Measurements from ENCODE around the gene HOXB9. TPM values are rescaled to one million over a fixed set of nuclear protein-coding genes. Genes with fewer than 3 reads are reported as not detected.
A peak's percentile ranks its signal among the peaks of the same experiment; 100 is the strongest.

HOXB9 gene
- total and polyA plus RNA-seq, 10 of the 15 experiments (the other 5 are each of a cell fraction or from before 2014, with no cell fraction given): 0.01 to 0.49 (median 0.09) TPM; not detected in 5

- Histone ChIP-seq H3K9ac (ENCODE audit: control insufficient read depth, insufficient read depth, low read length) (no peak overlapping the region), H3K27me3 (replicated peaks in 1 of 2; ENCODE audit: control insufficient read depth in 2 of 2, insufficient read depth in 2 of 2, low read length in 1 of 2) (peaks cover 8 to 13% of the 10 kb centered on the region in 2 experiments), H3K27ac (ENCODE audit: control insufficient read depth, insufficient read depth) (no peak overlapping the region), H3K4me1 (ENCODE audit: control insufficient read depth, insufficient read depth, low read length) (peaks cover 17% of the 10 kb centered on the region), H3K9me3 (replicated peaks; ENCODE audit: control insufficient read depth, insufficient read depth, low read length) (no peaks in the 10 kb centered on the region), H3K4me3 (no peak overlapping the region), H2AFZ (ENCODE audit: control insufficient read depth, low read depth, low read length) (no peak overlapping the region), H3K4me2 (ENCODE audit: control insufficient read depth, insufficient read depth) (peak overlapping the region; percentile 54; the same call in 1 of the 2 replicates), H3K36me3 (ENCODE audit: control insufficient read depth in 2 of 2, insufficient read depth in 2 of 2, low read length in 1 of 2) (no peaks in the 10 kb centered on the region; a peak in 1 of 4 replicates), H4K20me1 (ENCODE audit: control insufficient read depth, insufficient read depth) (no peaks in the 10 kb centered on the region), H3K79me2 (ENCODE audit: control insufficient read depth, insufficient read depth, low read length) (no peaks in the 10 kb centered on the region)
- BruUV-seq (replicated peaks): no TSS peak
- POLR2A ChIA-PET: interaction anchor here (0.6 kb wide), 1 partner anchor 694 kb away, joined by 6 read pairs; no protein-coding TSS in a partner anchor
- CTCF ChIA-PET: interaction anchor here (0.9 to 1.5 kb wide), 5 partner anchors 9 to 46 kb away, joined by 3 to 6 read pairs (median 3); no protein-coding TSS in a partner anchor
- 38% methylated on average over 7 of the region's 7 CpGs for WGBS (ENCODE audit: insufficient coverage, insufficient replicate concordance, low lambda C conversion rate, missing lambda C conversion rate)
- TF ChIP-seq RFX5 (IDR thresholded peaks at IDR 0.05; ENCODE audit: low read depth, low read length) (no peak), YY1 (IDR thresholded peaks at IDR 0.05; ENCODE audit: low read depth, low read length) (peak; percentile 47; the same call in 1 of the 2 replicates)
- FAIRE-seq (no peak), DNase-seq (ENCODE audit: low read depth, low spot score) (no peak), ATAC-seq (no peak)
- in situ Hi-C loops (cut with MboI) (no loop called here), intact Hi-C loops (cut with micrococcal nuclease; ENCODE audit: unreplicated experiment) (no loop called here)
- SMC1A ChIA-PET (ENCODE audit: uncharacterized antibody, unreplicated experiment): interaction anchor here (0.7 to 1.4 kb wide), 4 partner anchors 22 to 246 kb away, joined by 3 to 4 read pairs (median 3); no protein-coding TSS in a partner anchor
- RAD21 ChIA-PET (ENCODE audit: unreplicated experiment): no interaction called here
Observed at GRCh38 chr17:48632579-48633265, 6.6 kb upstream of the HOXB9 start.

DNA sequence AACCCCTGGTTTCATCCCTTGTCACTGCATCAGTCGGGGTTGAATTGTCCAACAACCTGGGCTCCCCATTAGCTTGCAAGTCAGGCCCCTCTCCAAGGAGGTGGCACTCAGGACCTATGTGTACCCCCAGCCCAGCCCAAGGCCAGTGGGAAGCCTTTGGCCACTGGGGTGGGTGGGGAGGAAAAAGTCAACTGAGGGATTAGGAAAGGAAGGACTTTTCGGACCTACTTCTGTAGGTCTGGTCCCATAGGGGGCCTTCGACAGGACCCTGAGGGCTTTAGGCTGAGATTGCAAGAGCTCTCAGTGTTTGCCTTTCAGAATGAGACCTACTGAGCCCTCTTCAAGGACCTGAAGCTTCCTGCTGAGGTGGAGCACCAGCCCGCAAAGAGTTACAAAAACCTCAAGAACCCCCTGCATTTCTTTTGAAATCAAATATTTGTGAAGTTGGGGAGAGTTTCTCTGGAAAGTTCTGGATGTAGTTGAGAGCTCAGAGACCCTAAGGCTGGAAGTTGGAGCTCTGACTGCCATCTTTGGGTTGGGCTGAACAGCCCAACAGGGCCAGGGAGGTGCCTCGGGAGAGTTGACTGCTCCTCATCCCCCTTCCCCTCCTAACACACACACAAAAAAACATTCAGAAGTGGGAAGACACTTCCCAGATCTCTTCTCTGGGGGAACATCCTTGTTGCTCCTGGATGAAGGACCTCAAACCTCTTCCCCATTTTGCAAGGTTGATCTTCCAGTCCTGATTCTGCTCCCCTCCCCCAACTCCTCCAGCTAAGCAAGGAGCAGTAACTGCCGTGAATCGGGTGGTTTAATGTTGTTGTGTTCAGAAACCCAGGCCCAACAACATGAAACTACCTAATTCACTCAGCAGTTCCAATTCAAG, 5.8 kb upstream of the HOXB9 start:
- no peak overlapping the region for H2AFZ ChIP-seq (ENCODE audit: control insufficient read depth, low read depth, low read length)
- no peak overlapping the region for H3K9ac ChIP-seq (ENCODE audit: control insufficient read depth, insufficient read depth, low read length)
- peaks cover 15 to 20% of the 10 kb centered on the region in 2 experiments for H3K27me3 ChIP-seq (replicated peaks in 1 of 2; ENCODE audit: control insufficient read depth in 2 of 2, insufficient read depth in 2 of 2, low read length in 1 of 2)
- ChIA-PET SMC1A (ENCODE audit: uncharacterized antibody, unreplicated experiment) (interaction anchor here (0.7 to 1.4 kb wide), 4 partner anchors 23 to 247 kb away, joined by 3 to 4 read pairs (median 3); no protein-coding TSS in a partner anchor), POLR2A (interaction anchor here (0.6 kb wide), 2 partner anchors 20 to 693 kb away, joined by 3 to 6 read pairs; no protein-coding TSS in a partner anchor), CTCF (interaction anchor here (0.9 to 1.5 kb wide), 4 partner anchors 8 to 47 kb away, joined by 3 to 6 read pairs (median 3); no protein-coding TSS in a partner anchor), RAD21 (ENCODE audit: unreplicated experiment) (interaction anchor here (0.6 to 1.2 kb wide), 2 partner anchors 144 to 503 kb away, joined by 3 read pairs; no protein-coding TSS in a partner anchor)
- peak overlapping the region; percentile 46 for H3K4me2 ChIP-seq (ENCODE audit: control insufficient read depth, insufficient read depth)
- no TSS peak for BruUV-seq (replicated peaks)
- no peak overlapping the region for H3K4me3 ChIP-seq
- no peaks in the 10 kb centered on the region for H3K79me2 ChIP-seq (ENCODE audit: control insufficient read depth, insufficient read depth, low read length)
- H3K9me3 ChIP-seq (replicated peaks; ENCODE audit: control insufficient read depth, insufficient read depth, low read length): no peaks in the 10 kb centered on the region
- FAIRE-seq (peak; percentile 35), DNase-seq (ENCODE audit: low read depth, low spot score) (no peak), ATAC-seq (peak; percentile 75)
- no peaks in the 10 kb centered on the region for H4K20me1 ChIP-seq (ENCODE audit: control insufficient read depth, insufficient read depth)
- peaks cover 17% of the 10 kb centered on the region for H3K4me1 ChIP-seq (ENCODE audit: control insufficient read depth, insufficient read depth, low read length)
- no peak overlapping the region for H3K27ac ChIP-seq (ENCODE audit: control insufficient read depth, insufficient read depth)
- intact Hi-C loops (cut with micrococcal nuclease; ENCODE audit: unreplicated experiment) (no loop called here), in situ Hi-C loops (cut with MboI) (no loop called here)
- H3K36me3 ChIP-seq (ENCODE audit: control insufficient read depth in 2 of 2, insufficient read depth in 2 of 2, low read length in 1 of 2): no peaks in the 10 kb centered on the region; a peak in 1 of 4 replicates
- 43% methylated on average over 7 of the region's 7 CpGs for WGBS (ENCODE audit: insufficient coverage, insufficient replicate concordance, low lambda C conversion rate, missing lambda C conversion rate)
- TF ChIP-seq IKZF2 (IDR thresholded peaks at IDR 0.05) (peak; percentile 21 to 28; a peak in 2 of 4 replicates), PAX5 (IDR thresholded peaks at IDR 0.05; ENCODE audit: borderline replicate concordance, low read depth, low read length) (peak; percentile 28; the same call in 1 of the 2 replicates), IRF4 (IDR thresholded peaks at IDR 0.05; ENCODE audit: low read depth, low read length) (peak; percentile 91), TBL1XR1 (IDR thresholded peaks at IDR 0.05; ENCODE audit: low read depth, low read length) (peak; percentile 47; the same call in 1 of the 2 replicates), RBBP5 (conservative IDR thresholded peaks at IDR 0.05) (no peak), DPF2 (IDR thresholded peaks at IDR 0.05) (no peak; the same call in 1 of the 2 replicates), SIN3A (IDR thresholded peaks at IDR 0.05; ENCODE audit: low read depth, low read length) (no peak)
- TF ChIP-seq, protein P1, sequence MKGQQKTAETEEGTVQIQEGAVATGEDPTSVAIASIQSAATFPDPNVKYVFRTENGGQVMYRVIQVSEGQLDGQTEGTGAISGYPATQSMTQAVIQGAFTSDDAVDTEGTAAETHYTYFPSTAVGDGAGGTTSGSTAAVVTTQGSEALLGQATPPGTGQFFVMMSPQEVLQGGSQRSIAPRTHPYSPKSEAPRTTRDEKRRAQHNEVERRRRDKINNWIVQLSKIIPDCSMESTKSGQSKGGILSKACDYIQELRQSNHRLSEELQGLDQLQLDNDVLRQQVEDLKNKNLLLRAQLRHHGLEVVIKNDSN (IDR thresholded peaks at IDR 0.05; ENCODE audit: borderline replicate concordance, extremely low read length, insufficient read depth, low read depth, low read length): no peak
- TF ChIP-seq, protein P2, sequence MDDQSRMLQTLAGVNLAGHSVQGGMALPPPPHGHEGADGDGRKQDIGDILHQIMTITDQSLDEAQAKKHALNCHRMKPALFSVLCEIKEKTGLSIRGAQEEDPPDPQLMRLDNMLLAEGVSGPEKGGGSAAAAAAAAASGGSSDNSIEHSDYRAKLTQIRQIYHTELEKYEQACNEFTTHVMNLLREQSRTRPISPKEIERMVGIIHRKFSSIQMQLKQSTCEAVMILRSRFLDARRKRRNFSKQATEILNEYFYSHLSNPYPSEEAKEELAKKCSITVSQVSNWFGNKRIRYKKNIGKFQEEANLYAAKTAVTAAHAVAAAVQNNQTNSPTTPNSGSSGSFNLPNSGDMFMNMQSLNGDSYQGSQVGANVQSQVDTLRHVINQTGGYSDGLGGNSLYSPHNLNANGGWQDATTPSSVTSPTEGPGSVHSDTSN (IDR thresholded peaks at IDR 0.05; ENCODE audit: insufficient replicate concordance, low read depth, low read length): no peak
- TF ChIP-seq, protein P3, sequence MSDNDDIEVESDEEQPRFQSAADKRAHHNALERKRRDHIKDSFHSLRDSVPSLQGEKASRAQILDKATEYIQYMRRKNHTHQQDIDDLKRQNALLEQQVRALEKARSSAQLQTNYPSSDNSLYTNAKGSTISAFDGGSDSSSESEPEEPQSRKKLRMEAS (IDR thresholded peaks at IDR 0.05; ENCODE audit: low read depth, low read length): no peak
